GM19372 (cell line): ENCODE results near the gene MRPL22.
"Not testable (repeated sequence)": the region's sequence is repeated elsewhere in the genome, so short reads cannot be mapped to it uniquely, and the experiment has no call there.

Source experiments
- ATAC-seq: cut with Tn5 transposase; IDR thresholded peaks from one replicate; pipeline ENCODE4 v1.9.1; 2021; ENCODE audit warnings: mild to moderate bottlenecking, low read depth, moderate library complexity; ENCODE audit not compliant: unreplicated experiment

The MRPL22 gene

DNA sequence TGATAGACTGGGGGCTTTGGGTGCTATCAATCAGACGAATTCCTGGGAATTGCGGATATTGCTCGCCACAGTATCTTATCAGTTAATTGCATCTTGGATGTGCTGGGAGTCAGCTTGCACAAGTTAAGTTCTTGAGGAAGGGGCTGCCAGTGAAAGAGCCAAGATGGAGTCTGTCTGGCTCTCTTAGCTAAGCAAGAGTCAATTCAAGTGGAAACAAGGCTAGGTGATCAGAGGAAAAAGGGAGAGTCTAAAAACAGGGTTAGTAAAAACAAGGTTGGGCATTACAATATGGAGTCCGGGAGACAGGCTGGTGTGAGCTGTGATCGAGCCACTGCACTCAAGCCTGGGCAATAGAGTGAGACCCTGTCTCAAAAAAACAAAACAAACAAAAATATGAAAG lies 1.5 kb upstream of the MRPL22 start:
- not testable (repeated sequence) for ATAC-seq

DNA sequence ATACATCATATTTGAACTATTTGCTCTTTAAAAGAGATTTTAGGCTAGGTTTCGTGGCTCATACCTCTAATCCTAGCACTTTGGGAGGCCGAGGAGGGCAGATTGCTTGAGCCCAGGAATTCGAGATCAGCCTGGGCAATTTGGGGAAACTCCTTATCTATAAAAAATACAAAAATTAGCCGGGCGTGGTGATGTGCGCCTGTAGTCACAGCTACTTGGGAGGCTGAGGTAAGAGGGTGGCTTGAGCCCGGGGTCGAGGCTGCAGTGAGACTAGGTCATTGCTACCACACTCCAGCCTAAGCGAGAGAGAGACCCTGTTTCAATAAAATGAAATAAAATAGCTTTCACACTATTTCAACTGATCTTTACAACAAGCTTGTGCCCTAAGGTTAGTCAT lies 500 bp upstream of the MRPL22 start:
- no peak for ATAC-seq

DNA sequence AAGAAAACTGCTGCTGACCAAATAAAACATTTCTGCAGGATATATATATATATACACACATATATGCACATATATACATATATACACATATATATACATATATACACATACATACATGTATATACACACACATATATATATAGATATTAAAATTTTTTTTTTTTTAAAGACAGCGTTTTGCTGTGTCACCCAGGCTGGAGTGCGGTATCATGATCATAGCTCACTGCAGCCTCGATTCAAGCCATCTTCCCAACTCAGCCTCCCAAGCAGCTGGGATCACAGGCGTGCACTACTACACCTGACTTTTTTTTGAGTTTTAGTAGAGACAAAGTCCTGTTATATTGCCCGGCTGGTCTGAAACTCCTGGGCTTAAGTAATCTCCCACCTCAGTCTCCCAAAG lies 2.7 kb downstream of the MRPL22 start:
- no peak for ATAC-seq

DNA sequence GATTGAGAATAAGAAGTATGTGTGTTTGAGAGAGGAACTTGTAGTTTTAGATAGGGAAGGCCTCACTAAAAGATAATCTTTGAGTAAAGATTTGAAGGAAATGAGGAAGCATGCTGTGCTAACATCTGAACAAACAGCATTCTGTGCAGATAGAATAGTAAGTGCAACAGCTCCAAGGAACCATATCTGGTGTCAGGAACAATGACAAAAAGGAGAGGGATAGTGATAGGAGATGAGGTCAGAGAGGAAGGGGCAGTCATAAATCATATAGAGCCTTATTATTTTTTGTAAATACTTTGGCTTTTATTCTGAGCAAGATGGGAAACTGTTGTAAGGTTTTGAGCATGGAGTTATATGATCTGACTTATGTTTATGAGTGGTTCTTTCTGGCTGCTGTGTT lies 3.8 kb downstream of the MRPL22 start:
- no peak for ATAC-seq

DNA sequence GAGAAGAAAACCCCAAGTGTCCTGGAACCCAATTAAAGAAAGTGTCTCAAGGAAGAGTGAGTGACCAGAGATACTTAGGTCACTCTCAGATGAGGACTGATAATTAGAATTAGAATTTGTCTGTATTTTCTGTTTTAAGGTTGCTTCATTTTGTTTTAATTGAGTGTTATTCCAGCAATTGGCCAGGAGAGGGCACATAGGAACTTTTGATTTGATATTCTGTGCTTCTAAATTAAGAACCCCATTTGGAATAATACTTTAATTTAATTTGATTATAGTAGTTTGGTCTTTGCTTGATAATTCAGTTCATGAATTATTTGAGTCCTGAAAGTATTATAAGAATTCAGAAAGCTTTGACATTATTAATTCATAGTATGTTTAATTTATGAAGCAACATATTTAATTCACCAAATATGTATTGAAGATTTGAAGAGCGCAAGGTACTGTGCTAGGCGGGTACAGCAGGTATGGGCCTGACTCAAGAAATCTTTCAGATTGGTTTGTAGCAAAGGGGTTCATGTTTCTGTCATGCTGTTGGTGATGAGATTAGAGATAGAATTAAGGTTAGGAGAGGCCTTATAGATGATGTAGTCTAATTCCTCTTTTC lies 4.9 kb downstream of the MRPL22 start:
- ATAC-seq: no peak

DNA sequence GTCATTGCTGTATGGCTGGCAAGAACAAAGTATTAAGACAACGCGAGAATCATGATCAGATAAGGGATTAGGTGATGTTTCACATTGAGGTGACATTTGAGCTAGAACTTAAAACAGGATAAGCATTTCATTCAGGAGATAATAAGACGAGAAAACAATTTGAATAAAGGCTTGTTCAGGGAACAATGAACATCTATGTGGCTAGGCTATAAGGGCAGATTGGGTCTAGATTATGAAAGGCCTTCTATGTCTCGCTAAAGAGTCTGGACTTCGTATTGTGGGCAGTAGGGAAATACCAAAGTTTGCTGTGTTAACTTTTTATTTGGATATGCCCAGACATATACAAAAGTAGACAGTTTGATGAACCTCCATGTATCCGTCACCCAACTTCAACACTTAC lies 6.9 kb downstream of the MRPL22 start:
- ATAC-seq: no peak

DNA sequence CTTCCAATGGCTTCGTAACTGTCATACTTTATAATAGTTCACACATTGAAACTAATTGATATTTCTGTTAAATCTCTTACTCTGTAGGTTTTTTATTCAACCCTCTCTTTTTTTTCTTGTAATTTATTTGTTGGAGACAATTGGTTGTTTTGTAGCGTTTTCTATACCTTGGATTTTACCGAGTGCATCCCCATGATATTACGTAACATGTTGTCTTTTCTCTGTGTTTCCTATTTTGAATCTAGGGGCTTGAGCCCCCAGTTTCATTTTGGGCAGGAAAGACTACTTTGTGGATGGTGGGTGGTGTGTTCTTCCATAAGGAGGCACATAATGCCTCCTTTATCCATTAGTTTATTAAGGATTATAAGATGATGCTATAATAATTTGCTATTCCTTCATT lies 7.4 kb downstream of the MRPL22 start:
- no peak for ATAC-seq

DNA sequence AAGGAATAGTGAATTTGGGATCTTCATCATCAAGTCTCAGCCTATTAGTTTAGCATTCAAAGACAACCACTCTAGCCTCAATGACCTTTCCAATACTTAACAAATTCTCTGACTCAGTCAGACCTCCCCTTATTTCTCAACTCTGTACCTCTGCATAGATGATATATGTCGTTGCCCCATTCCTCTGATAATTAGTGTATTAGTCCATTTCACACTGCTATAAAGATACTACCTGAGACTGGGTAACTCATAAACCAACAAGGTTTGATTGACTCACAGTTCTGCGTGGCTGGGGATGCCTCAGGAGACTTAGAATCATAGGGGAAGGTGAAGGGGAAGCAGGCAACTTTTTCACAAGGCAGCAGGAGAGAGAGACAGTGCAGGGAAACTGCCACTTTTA lies 8.9 kb downstream of the MRPL22 start:
- ATAC-seq: no peak

DNA sequence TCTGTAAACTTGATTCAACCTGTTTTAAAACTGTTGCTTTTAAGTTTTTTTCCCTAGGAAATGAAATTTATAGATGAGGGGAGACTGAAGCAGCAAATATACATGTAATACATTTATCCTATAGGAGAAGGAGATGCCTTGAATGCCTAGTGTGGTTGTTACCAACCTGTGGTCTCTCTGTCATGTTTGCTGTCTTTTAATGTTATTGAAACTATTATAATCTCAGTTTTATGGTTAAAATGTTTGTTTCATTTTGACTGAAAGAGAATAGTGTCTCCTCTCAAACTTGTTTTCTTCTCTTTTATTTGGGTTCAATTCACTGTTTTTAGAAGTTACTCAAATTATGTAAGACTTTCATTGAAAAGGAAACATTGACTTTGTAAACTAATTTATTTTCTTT lies 15.8 kb downstream of the MRPL22 start:
- no peak for ATAC-seq

DNA sequence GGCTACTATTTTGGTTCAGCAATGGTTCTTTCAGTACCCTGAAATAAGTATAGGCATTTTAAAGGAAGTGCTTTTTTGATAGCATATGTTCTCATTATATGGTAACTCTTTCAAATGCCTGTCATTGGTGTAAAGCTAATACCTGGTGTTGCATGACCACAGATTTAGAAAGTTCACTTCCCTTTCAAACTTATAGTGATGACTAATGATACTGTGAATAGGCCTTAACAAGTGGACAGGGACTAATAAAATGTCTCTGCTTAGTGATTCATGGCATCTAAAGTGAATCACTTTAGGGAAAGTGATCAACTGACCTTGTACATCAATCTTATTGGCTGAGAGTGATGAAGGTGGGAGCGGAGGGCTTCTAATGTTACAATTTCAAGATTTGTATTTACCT lies 21.6 kb downstream of the MRPL22 start:
- peak; percentile 79 for ATAC-seq

DNA sequence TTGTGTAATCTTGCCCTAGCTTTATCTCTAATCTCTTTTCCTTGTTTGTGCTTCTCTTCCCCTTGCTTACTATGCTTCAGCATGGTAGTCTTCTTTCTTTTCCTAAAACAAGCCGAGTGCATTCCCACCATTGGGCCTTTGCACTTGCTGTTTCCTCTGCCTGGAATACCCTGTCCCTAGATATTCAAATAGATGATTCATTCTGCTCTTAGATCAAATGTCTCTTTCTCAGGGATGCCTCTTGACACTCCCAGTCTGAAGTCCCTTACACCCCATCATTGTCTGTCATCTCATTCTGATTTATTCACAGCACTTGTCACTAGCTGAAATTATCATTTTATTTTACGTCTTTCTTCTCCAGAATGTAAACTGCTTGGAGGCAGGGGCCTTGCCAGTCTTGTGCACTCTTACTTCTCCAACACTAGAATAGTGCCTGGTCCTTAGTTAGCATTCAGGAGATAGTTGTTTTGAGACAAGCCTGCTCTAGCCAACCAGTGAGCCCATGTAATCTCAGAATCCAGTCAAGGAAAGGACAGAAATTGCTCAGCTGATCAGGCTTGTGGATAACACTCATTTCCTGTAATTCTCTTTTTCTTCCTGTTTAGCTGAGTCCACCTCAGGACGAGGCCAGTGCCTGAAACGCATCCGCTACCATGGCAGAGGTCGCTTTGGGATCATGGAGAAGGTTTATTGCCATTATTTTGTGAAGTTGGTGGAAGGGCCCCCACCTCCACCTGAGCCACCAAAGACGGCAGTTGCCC lies 25.4 kb downstream of the MRPL22 start:
- no peak for ATAC-seq

DNA sequence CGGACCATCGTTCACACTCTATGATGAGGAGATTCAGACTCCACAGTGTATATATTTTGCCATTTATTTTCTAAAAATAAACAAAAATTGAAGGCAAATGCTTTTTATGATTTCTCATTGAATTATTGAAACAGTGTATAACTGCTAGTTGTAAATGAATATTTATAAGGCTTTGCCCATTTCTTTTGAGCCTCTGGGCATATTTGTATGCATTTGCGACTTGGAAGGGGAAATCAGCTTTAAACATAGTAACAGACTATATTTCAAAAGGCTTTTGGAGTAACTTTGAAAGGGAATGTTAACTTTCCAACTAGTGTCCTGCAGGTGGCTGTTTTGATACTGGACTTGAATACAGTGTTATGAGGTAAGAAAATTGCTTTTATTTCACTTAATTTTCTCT lies 26.0 kb downstream of the MRPL22 start:
- no peak for ATAC-seq

DNA sequence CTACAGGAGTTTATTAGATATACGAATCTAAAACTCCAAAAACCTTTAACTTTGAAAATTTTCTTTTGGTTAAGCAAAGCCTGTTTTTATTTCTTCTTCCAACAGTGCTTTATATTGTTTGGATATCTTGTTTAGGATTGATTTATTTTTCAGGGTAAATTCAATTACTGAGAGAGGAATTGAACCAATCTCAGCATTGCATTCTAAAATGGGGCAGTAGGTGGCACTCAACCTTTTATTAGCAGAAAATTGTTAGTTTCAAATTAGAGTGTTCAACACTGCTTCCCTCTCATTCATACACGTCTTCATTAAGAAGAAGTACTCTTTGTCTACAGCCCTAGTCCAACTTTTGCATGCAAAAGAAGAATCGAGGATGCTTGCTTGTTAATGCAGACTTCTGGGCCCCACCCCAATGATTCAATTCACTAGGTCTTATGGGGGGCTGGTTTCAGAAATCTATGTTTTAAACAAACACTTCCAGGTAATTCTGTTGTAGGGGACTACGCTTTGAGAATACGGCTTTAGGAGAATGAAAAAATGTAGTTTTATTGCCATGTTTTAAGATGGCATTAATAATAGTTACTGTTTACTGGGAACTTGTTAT lies 26.6 kb downstream of the MRPL22 start:
- ATAC-seq: no peak

DNA sequence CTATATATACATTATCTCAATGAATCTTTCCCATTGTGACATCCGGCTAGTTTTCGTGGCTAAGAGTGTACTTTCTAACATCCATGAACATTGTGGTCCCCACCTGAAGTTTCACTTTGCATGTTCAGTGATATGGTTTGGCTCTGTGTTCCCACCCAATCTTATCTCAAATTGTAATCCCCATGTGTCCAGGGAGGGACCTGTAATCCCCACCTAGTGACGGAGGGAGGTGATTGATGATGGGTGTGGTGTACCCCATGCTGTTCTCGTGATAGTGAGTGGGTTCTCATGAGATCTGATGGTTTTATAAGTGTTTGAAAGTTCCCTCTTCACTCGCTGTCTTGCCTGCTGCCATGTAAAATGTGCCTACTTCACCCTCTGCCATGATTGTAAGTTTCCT lies 28.1 kb downstream of the MRPL22 start:
- no peak for ATAC-seq

DNA sequence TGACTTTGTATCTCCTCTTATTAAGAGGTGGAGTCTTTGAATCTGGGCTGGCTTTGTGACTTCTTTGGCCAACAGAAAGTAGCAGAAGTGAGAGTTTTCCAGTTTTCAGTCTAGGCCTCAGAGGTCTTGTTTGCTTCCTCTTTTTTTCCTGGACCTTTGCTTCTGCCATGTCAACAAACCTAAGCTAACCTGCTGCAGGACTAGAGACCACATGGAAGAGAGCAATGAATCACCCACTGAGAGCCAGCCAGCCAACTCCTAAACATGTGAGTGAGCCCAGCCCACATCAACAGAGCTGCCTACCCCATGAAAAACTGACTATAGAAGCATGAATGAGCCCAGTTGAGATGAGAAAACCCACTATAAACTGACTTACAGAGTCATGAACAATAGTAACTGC lies 29.9 kb downstream of the MRPL22 start:
- ATAC-seq: no peak

DNA sequence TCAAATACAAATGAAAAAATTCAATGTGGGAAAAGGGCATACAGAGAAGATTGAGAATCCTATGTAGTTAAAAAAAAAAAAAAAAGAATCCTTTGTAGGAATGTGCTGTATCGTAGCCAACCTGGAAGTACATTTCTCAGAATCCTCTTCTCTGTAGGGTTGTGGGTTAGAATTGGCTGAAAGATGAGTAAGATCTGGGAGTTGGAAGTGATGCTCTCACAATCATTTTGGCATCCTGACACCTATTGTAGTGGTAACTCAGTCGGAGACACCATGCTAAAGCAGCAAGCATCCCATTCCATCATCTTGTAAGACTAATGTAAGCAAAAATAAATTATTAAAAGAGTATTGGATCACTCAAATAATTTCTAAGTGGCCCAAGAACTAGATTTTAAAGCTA lies 30.6 kb downstream of the MRPL22 start:
- ATAC-seq: no peak

DNA sequence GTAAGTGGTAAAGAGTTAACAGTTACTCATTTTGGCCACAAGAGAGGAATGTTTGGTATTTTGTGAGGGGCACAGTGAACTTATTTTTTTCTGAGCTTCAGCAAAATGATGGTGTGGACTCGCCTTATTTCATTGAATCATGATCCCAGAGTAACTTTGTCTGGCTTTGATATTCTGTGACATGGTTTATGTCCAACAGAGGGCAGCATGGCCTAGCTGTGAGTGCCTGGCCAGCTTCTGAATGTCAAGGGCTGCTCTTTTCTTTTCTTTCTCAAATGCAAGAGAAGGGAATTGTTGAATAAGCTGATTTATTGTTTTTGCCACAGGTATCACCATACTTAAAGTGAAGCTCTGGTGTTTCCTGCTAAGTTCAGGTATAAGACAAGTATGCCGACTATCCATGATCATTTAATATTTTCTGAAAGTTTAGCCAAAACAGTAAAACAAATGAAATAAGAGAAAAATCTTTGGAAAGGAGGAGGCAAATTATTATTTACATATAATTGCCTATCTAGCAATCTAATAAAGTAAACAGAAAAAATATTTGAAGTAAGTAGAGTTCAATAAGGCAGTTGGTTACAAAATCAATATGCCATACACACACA lies 31.7 kb downstream of the MRPL22 start:
- ATAC-seq: no peak

DNA sequence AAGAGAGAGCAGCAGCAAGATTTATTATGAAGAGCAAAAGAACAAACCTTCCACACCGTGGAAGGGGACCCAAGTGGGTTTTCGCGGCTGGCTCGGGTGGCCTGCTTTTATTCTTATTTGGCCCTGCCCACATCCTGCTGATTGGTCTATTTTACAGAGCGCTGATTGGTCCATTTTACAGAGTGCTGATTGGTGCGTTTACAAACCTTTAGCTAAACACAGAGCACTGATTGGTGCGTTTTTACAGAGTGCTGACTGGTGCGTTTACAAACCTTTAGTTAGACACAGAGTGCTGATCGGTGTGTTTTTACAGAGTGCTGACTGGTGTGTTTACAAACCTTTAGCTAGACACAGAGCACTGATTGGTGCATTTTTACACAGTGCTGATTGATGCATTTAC lies 35.2 kb downstream of the MRPL22 start:
- ATAC-seq: not testable (repeated sequence)

DNA sequence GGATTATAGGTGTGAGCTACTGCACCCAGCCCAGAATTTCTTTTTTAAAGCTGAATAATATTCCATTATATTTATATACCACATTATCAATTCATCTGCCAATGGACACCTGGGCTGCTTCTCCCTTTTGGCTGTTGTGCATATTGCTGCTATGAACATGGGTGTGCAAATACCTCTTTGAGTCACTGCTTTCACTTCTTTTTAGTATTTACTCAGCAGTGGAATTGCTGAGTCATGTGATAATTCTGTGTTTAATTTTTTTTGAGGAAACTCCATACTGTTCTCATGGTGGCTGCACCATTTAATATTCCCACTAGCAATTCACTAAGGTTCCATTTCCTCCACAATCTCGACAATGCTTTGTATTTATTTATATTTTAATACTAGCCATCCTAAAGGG lies 36.5 kb downstream of the MRPL22 start:
- ATAC-seq: no peak

DNA sequence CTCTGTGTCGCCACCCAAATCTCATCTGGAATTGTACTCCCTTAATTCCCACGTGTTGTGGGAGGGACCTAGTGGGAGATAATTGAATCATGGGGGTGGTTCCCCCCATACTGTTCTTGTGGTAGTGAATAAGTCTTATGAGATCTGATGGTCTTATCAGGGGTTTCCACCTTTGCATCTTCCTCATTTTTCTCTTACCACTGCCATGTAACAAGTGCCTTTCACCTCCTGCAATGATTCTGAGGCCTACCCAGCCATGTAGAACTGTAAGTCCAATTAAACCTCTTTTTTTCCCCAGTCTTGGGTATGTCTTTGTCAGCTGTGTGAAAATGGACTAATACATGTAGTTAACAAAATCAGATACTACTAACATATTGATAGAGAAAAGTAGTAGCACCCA lies 37.4 kb downstream of the MRPL22 start:
- ATAC-seq: not testable (repeated sequence)

DNA sequence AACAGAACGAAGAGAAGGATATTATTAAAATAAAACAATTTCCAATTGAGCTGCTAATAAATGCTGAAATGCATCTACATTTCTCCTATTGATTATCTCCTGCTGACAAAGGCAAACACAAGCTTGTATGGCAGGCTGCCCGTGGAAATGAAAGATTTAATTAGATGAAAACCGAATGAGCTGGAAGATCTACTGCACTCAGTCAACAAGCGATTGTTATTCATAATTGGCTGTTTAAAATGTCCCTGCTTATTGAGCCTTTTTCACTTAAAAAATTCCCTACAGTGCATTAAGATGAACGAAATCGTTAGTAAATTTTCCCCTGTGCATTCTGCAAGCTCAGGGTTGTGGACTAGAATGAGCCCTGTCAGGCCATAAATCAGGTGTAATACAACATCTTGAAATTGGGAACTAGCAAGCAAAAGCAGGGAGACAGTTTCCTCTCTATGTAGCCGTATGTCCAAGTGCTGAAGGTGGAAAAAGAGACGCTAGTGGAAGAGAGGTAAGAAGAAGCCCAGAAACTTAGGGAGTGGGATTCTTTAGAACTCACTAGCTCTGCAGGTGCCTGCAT lies 44.2 kb downstream of the MRPL22 start:
- ATAC-seq: no peak
